GM12891 (cell line): Measurements from ENCODE around the gene RGL2.
"Not testable (repeated sequence)": the region's sequence is repeated elsewhere in the genome, so short reads cannot be mapped to it uniquely, and the experiment has no call there.

Source experiments
- DNase-seq: peaks from one replicate; pipeline ENCODE4 v3.0.0; 2011; ENCODE audit warnings: low spot score; ENCODE audit not compliant: insufficient read length
- FAIRE-seq: peaks from 2 replicates; lab custom pipeline; 2011; peaks lifted over from hg19 to GRCh38; lab: Jason Lieb, UNC
- PAX5 ChIP-seq: IDR thresholded peaks from 2 replicates; pipeline ENCODE4 v1.6.1; 2011; ENCODE audit warnings: low read length, moderate library complexity, mild to moderate bottlenecking; ENCODE audit not compliant: insufficient read depth, severe bottlenecking
- POLR2A ChIP-seq: IDR thresholded peaks from 2 replicates; pipeline ENCODE4 v1.6.1; 2011; ENCODE audit warnings: low read depth, low read length, control low read depth
- POLR2AphosphoS5 ChIP-seq: IDR thresholded peaks from 2 replicates; pipeline ENCODE4 v1.6.1; 2011; ENCODE audit warnings: low read depth, low read length, control low read depth
- POU2F2 ChIP-seq: IDR thresholded peaks from 2 replicates; pipeline ENCODE4 v1.6.1; 2011; ENCODE audit warnings: low read depth, mild to moderate bottlenecking, control low read depth, low read length, moderate library complexity
- SPI1 ChIP-seq: IDR thresholded peaks from 2 replicates; pipeline ENCODE4 v1.6.1; 2011; ENCODE audit warnings: low read depth, low read length, control low read depth
- TAF1 ChIP-seq: IDR thresholded peaks from 2 replicates; pipeline ENCODE4 v1.6.1; 2011; ENCODE audit warnings: low read depth, low read length, control low read depth

RGL2 gene

DNA sequence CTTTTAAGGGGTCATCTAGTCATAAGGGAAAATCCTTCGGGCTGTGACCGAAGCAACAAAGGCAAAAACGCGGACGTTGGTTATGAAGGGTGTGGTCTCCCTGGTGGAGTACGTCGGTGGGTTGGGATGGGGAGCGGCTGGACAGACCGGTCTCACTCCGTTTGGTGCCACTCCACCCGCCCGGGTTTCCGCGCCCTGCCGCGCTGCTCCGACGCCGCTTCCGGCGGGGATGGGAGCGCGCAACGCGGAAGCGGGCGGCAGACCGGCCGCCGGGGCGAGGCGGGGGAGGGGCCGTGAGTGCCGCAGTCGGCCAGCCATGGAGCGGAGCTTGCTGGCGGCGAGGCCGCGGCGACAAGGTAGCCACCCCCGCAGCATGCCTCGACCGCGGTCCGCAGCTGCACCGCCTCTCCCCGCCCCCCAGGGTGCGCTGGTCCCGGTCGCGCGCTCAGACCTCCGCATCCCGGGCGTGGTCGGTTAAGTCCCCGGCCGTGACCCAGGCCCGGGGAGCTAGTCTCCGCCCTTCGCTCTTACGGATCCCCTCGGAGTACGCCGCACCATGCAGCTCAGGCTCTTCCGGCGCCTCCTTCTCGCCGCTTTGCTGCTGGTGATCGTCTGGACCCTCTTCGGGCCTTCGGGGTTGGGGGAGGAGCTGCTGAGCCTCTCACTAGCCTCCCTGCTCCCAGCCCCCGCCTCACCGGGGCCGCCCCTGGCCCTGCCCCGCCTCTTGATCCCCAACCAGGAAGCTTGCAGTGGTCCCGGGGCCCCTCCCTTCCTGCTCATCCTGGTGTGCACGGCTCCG, 21.7 kb downstream of the RGL2 start, which contains the start of gene B3GALT4:
TSS of gene B3GALT4 (plus strand) at position 260 of the 799 bp plus-strand sequence. CDS start at position 557, 297 bp downstream.
- TF ChIP-seq TAF1 (peak; percentile 55; the same call in 1 of the 2 replicates), POU2F2 (peak; percentile 87), POLR2A (peak; percentile 80), SPI1 (no peak), POLR2AphosphoS5 (peak; percentile 98), PAX5 (peak; percentile 75)
- FAIRE-seq (peak; percentile 96), DNase-seq (peak; percentile 85)

DNA sequence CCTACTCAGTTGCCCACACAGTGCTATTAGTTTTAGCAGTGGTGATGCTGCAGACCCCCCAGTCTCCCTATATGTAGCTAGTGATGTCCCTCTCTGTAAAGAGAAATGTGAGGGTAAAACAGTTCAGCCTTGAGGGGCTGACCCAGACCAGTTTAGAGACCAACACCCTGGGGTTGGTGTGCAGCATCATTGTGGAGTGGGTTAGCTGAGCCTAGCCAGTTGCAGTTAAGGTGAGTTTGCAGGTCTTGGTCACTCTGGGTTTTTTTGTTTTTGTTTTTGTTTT, 22.2 kb downstream of the RGL2 start:
- TF ChIP-seq SPI1 (no peak), POLR2A (no peak), POLR2AphosphoS5 (no peak), PAX5 (no peak), TAF1 (no peak), POU2F2 (no peak)
- FAIRE-seq, result no peak
- no peak for DNase-seq

DNA sequence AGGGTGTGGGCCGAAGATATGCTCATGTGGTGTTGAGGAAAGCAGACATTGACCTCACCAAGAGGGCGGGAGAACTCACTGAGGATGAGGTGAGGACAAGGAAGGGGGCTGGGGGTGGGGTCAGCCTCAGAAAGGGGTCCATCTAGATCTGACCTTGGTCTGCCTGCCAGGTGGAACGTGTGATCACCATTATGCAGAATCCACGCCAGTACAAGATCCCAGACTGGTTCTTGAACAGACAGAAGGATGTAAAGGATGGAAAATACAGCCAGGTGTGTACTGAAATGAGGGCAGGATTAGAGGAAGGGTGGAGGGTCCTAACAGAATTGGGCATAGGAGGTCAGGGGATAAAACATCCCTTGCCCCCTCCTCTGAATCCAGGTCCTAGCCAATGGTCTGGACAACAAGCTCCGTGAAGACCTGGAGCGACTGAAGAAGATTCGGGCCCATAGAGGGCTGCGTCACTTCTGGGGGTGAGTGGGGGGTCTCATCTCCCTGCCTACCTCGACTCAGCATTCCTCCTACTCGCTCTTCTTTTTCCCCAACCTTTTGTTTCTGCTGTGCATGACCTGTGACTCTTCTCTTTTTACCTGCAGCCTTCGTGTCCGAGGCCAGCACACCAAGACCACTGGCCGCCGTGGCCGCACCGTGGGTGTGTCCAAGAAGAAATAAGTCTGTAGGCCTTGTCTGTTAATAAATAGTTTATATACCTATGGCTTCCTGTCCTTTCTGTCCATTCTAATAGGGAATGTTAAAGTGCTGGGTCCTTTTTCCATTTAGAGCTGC, 22.8 kb downstream of the RGL2 start:
- not testable (repeated sequence) for DNase-seq, FAIRE-seq

DNA sequence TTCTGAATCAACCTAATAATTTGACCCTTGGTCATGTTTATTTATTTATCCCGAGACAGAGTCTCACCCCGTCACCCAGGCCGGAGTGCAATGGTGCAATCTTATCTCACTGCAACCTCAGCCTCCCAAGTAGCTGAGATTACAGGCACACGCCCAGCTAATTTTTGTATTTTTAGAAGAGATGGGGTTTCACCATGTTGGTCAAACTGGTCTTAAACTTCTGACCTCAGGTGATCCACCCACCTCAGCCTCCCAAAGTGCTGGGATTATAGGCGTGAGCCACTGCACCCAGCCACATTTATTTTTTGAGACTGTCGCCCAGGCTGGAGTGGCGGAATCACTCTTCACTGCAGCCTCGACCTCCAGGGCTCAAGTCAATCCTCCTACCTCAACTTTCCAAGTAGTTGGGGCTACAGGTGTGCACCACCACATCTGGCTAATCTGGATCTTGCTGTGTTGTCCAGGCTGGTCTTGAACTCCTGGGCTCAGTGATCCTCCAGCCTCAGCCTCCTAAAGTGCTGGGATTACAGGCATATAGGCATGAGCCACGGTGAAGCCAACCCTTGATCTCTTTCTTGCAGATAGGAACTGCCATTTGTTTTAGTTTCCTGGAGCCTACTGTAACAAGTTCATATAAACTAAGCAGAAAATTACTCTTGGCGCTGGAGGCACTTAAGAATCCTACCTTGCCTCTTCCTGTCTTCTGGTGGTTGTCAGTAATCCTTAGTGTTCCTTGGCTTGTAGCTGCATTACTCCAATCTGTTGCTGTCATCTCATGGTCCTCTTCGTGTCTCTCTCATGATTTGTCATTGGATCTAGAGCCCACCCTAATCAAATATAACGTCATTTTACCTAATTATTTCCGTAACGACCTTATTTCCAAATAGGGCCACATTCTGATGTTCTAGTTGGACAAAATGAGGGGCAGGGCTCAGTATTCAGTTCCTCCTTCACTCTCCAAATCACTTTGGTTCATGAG, 24.5 kb downstream of the RGL2 start:
- no peak for FAIRE-seq
- TF ChIP-seq TAF1 (no peak), POLR2AphosphoS5 (peak; percentile 45; the same call in 1 of the 2 replicates)
- DNase-seq, result no peak

DNA sequence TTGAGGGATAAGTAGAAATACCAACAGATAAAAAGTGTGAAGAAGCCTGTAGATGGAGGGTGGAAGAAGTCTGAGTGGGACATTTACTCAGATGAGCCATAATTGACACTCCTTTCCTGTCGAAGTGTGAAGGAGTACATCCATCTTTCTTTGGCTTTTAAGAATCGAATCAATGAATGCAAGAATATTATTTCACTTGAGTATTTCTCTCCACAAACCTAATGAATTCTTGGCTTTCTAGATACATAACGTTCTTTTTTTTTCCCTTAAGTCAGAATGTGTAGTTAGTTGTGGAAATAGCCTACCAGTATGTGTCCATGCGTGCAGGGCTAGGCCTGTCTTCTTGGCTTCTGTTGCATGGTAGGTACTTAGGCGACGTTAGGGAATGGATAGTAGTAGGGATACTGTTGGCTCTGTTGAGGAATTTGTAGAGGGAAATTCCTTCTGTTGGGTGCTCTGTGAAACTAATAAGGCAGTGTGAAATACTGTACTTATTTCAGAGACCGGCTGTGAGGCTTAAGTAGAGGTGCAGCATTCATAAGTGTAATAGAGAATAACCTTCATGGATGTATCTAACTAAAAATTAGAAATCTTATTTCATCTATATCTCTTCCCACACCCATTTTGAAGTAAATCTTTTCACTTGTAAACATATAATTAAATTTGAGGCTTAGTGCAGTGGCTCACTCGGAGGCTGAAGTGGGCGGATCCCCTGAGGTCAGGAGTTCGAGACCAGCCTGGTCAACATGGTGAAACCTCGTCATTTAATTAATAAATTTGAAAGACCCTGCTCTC, 25.4 kb downstream of the RGL2 start:
- FAIRE-seq, result no peak
- TF ChIP-seq POLR2AphosphoS5 (peak; percentile 57), TAF1 (no peak)
- no peak for DNase-seq

DNA sequence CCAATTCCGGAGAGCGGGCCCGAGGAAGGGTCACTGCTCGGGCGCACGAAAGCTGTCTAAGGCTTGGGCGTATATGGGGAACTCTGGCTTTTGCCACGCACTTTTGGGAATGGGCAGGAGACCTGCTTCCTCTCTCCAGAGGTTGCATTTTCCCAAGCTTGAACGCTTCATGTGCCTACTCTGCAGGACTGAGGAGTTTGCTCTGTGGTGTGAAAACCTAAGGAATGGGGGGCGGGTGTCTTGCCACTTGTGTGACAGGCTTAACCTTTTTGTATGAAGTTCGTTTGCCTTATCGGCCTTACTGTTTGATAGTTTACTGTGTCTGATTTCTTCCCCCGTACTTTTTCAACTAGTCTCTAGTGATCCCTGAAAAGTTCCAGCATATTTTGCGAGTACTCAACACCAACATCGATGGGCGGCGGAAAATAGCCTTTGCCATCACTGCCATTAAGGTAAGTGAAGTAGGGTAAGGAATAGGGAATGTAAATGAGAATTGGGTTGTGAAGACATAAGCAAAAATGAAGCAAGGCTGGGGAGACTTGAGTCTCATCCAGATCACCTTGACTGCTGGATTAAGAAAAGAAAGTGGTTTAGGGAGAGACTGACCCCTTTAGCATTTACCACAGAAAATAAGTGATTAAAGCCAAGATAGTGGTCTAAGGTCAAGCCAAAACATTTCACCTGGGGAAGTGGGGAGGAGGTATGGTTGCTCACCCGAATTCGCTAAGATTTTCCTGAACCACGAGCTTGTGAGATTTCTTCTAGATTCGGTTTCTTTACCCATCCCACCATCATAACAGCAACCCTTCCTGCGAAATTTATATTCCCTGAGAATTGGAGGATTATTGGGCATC, 26.2 kb downstream of the RGL2 start:
- TF ChIP-seq TAF1 (no peak), SPI1 (no peak), POLR2AphosphoS5 (no peak), POU2F2 (no peak), PAX5 (no peak), POLR2A (no peak; the same call in 1 of the 2 replicates)

DNA sequence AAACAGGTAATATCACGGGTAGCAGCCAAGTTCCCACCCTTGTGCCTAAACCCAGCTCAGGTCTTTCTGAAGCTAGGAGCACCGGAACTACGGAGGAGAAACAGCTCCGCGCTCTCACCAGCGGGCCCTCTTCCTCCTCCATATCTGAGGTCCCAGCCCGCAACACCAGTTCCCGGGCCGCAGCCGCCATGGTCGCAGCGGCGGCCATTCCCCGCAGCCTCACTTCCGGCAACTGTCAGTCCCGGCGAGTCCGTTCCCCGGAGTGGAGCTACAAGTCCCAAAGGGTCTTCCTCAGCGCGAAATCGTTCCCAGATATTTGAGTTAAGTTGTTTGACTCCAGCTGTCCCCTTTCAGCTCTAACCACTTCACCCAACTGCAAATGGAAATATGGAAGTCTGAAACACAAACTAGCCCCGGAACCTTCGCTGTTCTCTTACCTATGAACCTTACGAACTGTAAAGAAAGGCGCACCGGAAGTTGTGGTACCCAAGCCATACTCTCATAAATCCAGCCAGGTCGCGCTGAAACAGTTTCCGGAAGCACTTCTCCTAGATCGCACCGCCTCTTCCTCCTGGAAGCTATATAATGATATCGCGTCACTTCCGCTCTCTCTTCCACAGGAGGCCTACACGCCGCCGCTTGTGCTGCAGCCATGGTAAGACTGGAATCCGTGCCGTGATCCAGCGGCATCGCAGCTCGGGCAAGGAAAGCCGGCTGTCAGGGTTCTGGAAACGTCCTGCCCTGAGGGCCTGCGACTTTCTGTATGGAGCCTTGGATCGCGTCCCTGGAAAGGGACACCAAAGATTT, 27.1 kb downstream of the RGL2 start, which contains the start of the genes RPS18 and VPS52:
TSS of gene RPS18 (plus strand) at position 608 of the 807 bp plus-strand sequence. CDS start at position 653, 45 bp downstream.
TSS of gene VPS52 (minus strand) at position 409 of the 807 bp plus-strand sequence. CDS start at position 208, 201 bp downstream.
- peak; percentile 66 for DNase-seq
- FAIRE-seq, result peak; percentile 96
- peak; percentile 68 for TF ChIP-seq SPI1
- peak; percentile 100 for TF ChIP-seq POLR2A
- TF ChIP-seq TAF1, result peak; percentile 99
- no peak for TF ChIP-seq PAX5
- TF ChIP-seq POLR2AphosphoS5, result peak; percentile 100
- peak; percentile 96 for TF ChIP-seq POU2F2

More for the DNA sequence above, 26.2 kb downstream of the RGL2 start:
- FAIRE-seq, result no peak
- no peak for DNase-seq

DNA sequence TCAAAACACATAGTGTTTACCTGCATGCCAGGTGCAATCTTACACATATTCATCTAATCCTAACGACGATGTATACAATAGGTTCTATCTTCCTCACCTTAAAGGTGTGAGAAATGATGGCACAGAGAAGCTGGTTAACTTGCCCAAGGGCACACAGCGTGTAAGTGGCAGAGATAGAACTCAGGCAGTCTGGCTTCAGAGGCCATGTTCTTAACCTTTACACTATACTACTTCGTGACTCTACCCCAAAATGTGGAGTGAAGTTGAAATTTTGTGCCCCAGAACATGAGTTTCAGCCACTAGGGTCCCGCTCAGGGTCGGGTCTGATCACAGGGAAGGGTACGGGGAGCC, 27.6 kb downstream of the RGL2 start:
- FAIRE-seq (peak; percentile 59), DNase-seq (no peak)
- TF ChIP-seq POLR2A, result no peak
- no peak for TF ChIP-seq POU2F2
- no peak for TF ChIP-seq TAF1
- no peak for TF ChIP-seq SPI1
- TF ChIP-seq POLR2AphosphoS5, result no peak
- TF ChIP-seq PAX5, result no peak
